ENCODE results near the gene TGM6.
"Not testable (repeated sequence)": the region's sequence is repeated elsewhere in the genome, so short reads cannot be mapped to it uniquely, and the experiment has no call there.

Gene TGM6

GRCh38 chr20:2400290-2400689 lies 19.6 kb downstream of the TGM6 start:
- DNase-seq, result no peak

DNA sequence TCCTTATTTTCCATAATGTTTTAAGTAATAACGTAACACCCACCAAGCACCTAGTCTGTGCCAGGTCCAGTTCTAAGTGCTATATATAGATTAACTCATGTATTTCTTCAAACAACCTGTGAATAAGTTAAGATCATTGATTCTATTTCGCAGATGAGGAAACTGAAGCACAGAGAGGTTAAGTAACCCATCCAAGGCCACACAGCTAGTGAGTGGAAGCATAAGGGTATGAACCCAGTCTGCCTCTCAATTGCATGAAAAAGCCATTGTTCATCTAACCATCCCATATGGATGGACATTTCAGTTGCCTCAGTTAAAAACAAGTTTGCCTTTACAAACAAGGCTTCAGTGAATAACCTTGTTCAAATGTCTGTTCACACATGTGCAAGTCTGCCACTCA lies 20.8 kb downstream of the TGM6 start:
- DNase-seq, result no peak

GRCh38 chr20:2402271-2402980 lies 21.7 kb downstream of the TGM6 start:
- peak; percentile 45 for DNase-seq

- DNase-seq, result no peak
Measured at GRCh38 chr20:2403291-2404052, 22.8 kb downstream of the TGM6 start.

GRCh38 chr20:2405693-2406065 lies 25.0 kb downstream of the TGM6 start:
- DNase-seq, result no peak

- DNase-seq, result not testable (repeated sequence)
Measured at GRCh38 chr20:2407355-2407754, 26.7 kb downstream of the TGM6 start.

GRCh38 chr20:2408111-2408510 lies 27.4 kb downstream of the TGM6 start:
- no peak for DNase-seq

DNA sequence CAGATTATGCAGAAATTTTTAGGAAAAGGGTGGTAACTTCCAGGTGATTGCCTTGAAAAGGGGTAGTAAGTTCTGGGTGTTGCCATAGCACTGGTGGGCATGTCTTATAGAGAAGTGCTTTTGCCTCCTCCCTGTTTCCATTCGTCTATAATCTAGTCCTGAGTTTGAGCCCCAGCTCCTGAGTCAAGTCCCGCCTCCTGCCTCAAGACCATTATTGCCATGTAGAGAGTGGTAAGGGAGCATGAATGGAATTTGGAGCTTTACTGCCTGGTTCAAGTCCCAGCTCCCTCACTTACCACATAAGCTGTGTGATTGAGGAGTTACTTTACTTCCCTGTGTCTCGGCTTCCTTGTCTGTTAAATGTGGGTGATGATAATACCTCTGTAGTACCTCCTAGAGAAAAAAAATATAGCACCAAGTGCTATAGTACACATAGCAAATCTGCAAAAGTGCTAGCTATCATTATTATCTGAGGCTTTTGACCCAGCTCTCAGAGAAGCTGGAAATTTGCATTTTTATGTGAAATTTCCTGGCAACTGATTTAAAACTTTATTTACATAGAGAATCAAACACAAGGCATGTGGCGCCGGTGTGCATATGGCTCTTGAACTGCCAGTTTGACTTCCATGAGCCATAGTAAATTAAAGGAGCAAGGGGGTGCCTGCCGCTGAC lies 36.0 kb downstream of the TGM6 start:
- DNase-seq, result no peak

DNA sequence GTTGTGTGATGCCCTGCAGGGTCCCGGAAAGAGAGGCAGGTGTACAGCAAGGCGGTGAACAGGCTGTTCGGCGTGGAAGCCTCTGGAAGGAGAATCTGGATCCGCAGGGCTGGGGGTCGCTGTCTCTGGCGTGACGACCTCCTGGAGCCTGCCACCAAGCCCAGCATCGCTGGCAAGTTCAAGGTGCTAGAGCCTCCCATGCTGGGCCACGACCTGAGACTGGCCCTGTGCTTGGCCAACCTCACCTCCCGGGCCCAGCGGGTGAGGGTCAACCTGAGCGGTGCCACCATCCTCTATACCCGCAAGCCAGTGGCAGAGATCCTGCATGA lies 36.5 kb downstream of the TGM6 start:
- no peak for DNase-seq

DNA sequence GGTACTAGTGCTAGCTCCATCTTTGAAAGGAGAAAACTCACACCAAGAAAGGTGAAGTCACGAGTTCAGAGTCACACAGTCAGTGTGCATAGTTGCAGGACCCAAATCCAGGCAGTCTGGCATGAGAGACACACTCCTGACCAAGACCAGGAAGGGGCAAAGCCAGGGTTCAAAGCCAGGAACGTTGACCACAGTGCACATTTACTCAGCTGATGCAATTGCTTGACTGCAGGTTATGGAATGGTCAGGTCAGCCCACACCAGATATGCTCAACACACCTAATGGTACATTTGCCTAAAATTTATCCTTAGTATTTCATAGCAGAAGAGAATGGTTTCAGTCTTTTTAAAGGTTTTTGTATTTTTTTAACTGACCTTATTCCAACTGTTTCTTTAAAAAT lies 37.7 kb downstream of the TGM6 start:
- DNase-seq, result no peak

DNA sequence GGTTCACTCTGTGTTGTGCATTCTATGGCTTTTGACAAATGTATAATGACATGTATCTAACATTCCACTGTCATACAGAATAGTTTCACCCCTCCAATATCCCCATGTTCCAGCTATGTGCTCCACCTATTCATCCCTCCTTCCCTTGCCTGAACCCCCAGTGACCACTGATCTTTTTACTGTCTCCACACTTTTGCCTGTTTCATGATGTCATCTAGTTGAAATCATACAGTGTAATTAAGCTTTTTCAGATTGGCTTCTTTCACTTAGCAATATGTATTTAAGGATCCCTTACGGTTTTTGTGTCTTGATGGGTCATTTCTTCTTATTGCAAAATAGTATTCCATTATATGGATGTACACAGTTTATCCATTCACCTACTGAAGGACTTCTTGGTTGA lies 39.8 kb downstream of the TGM6 start:
- no peak for DNase-seq

GRCh38 chr20:2421247-2421646 lies 40.5 kb downstream of the TGM6 start:
- DNase-seq, result no peak

DNA sequence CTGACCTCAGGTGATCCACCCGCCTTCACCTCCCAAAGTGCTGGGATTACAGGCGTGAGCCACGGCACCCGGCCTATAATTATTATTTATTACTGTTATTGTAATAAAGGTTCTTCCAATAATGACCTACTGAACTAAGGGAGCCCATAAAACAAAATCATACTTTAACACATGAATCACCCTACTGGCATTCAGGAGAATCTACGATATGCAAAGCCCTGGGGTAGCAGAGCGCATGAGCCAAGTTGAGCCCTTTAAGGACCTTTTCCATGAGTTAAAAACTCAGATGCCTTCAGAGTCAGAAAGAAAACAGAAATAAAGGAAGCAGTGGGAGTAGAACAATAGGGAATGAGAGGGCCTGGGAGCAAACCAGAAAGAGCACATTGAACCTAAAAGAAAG lies 48.4 kb downstream of the TGM6 start:
- no peak for DNase-seq

DNA sequence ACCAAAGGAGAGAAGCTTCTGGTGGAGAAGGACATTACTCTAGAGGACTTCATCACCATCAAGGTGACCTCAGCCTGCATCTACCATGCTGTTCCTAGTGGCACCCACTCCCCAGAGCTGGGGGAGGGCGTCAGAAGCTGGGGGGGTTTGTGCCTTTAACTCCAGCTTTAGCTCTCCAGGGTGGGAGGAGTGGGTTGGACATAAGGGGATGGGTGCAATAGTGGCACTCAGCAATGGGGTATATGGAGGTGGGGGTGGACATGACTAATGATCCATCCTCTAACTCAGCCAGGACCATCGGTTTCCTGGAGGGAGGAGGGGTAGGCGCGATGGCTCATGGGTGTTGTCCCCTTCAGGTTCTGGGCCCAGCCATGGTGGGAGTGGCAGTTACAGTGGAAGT lies 49.8 kb downstream of the TGM6 start:
- no peak for DNase-seq

DNA sequence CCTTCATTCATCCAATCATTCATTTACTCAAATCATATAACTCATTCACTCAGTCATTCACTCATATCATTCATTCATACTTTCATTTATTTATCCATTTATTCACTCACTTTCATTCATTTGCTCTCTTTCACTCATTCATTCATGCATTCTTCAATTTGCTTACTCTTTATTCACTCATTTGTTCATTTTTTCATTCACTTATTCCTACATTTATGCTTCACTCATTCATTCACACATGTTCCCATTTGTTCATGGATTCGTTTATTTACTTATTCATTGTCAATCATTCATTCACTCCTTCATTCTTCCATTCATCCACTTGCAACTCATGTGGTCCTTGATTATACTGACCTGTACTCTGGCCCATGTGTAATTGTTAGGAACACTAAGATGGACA lies 50.5 kb downstream of the TGM6 start:
- no peak for DNase-seq

DNA sequence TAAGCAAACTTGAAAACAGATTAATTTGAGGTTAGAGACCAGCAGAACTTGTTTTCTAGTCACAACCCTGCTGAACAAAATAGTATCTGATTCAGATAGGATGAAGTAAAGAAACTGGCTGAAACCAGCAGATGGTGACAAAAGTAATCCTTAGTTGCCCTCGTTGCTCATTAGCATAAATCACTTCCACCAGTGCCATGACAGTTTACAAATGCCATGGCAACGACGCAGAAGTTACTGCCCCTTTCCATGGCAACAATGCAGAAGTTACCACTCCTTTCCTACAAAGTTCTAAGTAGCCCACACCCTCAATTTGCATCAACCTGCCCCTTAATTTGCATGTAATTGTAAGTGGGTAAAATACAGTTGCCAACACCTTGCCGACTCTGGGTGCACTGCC lies 66.1 kb downstream of the TGM6 start:
- no peak for DNase-seq

- DNase-seq, result no peak
Measured at GRCh38 chr20:2449386-2449785, 68.7 kb downstream of the TGM6 start.

DNA sequence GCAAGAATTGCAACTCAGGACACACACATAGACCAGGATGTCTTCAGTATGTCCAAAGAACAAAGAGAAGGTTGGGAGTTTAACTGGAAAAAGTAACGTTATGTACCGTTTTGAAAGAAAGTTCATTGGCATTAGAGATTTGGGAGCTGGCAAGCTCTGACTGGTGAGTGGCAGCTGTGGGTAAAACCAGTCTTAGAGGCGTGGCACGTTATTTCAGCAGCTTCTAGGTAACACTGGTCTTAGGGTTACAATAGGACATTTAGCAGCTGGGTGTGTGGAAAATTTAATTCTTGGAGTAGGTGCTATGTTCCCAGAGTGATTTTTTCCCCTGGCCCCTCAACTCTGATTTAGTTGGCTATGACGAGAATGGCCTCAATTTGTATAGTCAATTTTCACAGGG lies 70.7 kb downstream of the TGM6 start:
- DNase-seq, result no peak

GRCh38 chr20:2451939-2452732 lies 71.4 kb downstream of the TGM6 start:
- DNase-seq, result peak; percentile 82

GRCh38 chr20:2453792-2454191 lies 73.1 kb downstream of the TGM6 start:
- DNase-seq, result no peak

GRCh38 chr20:2455771-2456497 lies 75.2 kb downstream of the TGM6 start:
- no peak for DNase-seq

- no peak for DNase-seq
Measured at GRCh38 chr20:2458919-2459499, 78.3 kb downstream of the TGM6 start.

Data from hematopoietic multipotent progenitor cell treated with erythropoietin and hydrocortisone succinate and interleukin-3 and kit ligand, for 6 days (in vitro differentiated cells).